ENCODE results near the gene TACC2.

TACC2 gene

GRCh38 chr10:122121059-122121458 lies 132.1 kb downstream of the TACC2 start:
- no peak for DNase-seq (ENCODE audit: low read depth in 2 of 2)

GRCh38 chr10:122122493-122122892 lies 133.5 kb downstream of the TACC2 start:
- DNase-seq (ENCODE audit: low read depth in 2 of 2), result no peak

DNA sequence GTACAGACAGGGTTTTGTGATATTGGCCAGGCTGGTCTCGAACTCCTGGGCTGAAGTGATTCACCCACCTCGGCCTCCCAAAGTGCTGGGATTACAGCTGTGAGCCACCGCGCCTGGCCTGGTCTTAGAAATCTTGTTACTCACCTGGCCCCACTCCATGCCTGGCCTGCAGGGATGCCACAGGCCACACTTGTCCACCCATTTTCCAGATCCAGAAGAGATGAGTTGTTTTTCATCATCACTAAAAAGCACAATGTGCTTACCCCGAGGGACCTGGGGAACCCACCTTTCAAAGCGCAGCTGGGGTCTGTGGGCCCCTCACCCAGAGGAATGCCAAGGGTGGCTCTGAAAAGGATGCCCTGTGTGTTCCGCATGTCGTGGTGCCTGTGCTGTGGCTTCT lies 134.2 kb downstream of the TACC2 start:
- no peak for DNase-seq (ENCODE audit: low read depth in 2 of 2)

GRCh38 chr10:122124342-122124741 lies 135.4 kb downstream of the TACC2 start:
- no peak for DNase-seq (ENCODE audit: low read depth in 2 of 2)

GRCh38 chr10:122124808-122125207 lies 135.8 kb downstream of the TACC2 start:
- DNase-seq (ENCODE audit: low read depth in 2 of 2), result no peak

DNA sequence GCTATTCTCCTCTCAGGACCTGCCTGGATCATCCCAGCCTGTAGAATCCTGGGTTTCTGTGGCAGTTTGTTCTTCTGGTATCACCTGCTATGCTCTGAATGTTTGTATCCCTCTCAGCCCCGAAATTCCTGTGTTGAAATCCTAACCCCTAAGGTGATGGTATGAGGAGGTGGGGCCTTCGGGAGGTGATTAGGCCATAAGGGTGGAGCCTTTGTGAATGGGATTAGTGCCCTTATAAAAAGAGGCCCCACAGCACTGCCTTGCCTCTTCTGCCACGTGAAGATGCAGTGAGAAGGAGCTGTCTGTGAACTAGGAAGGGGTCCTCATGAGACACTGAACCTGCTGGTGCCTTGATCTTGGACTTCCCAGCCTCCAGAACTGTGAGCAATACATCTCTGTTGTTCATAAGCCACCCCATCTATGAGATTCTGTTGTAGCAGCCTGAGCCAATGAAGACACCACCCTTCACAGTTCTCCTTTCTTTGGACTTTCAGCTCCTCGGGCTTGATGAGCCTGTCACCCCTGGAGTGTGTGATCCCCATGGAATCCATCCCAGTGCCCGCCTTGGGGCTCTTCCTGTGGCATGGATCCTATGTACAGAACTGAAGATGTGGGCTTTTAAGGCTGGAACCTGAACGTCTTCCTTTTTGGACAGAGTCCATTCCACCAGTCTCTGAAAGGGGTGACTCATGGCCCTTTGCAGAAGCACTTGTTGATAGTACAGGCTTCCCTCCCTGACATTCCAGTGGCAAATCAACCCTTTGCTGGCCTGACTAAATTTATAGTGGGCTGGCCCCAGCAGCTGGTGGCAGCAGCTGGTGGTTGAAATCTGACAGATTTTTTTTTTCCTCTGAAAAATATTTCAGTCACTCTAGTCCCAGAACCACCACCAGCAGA lies 138.0 kb downstream of the TACC2 start:
- DNase-seq (ENCODE audit: low read depth in 2 of 2), result no peak

GRCh38 chr10:122127943-122128342 lies 139.0 kb downstream of the TACC2 start:
- DNase-seq (ENCODE audit: low read depth in 2 of 2), result no peak

- DNase-seq (ENCODE audit: low read depth in 2 of 2), result no peak
Observed at GRCh38 chr10:122128357-122128756, 139.4 kb downstream of the TACC2 start.

DNA sequence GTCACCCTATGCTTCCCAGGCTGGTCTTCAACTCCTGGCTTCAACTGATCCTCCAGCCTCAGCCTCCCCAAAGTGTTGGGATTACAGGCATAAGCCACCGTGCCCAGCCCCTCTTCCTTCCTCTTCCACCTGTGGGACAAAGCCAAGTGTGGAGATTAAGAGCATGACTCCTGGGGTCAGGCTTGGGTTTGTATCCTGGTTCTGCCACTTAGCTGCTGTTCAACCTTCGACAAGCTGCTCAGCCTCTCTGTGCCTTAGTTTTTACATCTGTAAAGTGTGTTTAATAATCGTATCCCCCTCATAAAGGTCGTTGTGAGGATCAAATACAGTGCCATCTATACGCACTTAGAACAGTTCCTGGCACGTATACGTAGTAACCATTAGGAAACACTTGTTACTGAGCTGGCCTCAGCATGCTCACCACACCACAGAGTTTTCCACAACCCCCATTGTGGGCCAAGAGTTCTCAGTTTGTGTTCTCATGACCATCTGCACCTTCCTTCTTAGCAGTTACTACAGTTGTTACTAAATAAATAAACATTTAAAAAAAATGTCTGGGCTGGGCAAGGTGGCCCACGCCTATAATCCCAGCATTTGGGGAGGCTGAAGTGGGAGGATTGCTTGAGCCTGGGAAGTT lies 141.6 kb downstream of the TACC2 start:
- DNase-seq (ENCODE audit: low read depth in 2 of 2), result no peak

DNA sequence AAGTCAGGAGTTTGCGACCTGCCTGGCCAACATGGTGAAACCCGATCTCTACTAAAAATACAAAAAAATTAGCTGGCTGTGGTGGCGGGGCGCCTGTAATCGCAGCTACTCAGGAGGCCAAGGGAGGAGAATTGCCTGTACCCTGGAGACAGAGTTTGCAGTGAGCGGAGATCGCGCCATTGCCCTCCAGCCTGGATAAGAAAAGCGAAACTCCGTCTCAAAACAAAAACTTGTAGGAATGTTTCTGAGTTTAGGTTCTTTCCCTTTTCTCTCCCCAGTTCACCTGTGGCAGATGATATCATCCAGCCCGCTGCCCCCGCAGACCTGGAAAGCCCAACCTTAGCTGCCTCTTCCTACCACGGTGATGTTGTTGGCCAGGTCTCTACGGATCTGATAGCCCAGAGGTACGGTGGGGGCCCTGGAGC lies 143.4 kb downstream of the TACC2 start:
- no peak for DNase-seq (ENCODE audit: low read depth in 2 of 2)

- DNase-seq (ENCODE audit: low read depth in 2 of 2), result no peak
Observed at GRCh38 chr10:122132882-122133565, 144.1 kb downstream of the TACC2 start.

GRCh38 chr10:122135251-122136025 lies 146.5 kb downstream of the TACC2 start:
- no peak for DNase-seq (ENCODE audit: low read depth in 2 of 2)

DNA sequence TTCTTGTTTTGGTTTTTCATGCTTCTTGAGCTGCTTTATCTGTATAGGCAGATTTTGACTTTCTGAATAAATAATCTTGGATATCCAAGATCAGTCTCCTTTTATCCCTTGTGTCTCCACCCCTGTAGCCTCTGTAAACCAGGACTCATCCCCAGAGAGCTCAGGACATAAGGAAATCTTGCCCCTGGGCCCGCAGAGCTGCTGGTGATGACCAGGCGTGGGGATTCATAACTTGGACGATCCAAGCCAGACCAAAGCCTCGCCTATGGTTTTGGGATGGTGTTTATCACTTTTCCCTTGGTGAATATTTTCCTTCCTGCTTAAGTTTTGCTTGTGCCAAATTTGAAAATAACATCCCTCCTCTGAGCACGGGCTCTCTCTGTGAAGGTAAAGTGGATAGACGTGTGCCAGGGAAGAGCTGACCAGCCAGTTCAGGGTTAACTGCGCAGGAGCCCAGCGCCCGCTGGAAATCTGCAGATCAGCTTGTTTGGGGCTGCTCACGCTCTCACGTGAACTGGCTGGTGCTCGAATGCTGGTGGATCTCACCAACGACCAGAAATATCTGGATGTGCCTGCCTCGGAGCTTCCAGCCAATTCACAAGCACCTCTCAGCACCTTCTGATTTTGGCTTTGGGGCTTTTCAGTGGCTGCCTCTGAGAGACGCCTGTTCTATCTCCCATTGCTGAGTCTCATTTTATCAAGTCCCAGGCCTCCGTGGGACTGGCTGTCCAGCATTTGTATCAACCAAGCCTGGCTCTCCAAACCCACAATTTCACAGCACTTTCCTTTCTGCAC lies 150.1 kb downstream of the TACC2 start:
- no peak for DNase-seq (ENCODE audit: low read depth in 2 of 2)

- DNase-seq (ENCODE audit: low read depth in 2 of 2), result no peak
Observed at GRCh38 chr10:122139627-122140170, 150.7 kb downstream of the TACC2 start.

DNA sequence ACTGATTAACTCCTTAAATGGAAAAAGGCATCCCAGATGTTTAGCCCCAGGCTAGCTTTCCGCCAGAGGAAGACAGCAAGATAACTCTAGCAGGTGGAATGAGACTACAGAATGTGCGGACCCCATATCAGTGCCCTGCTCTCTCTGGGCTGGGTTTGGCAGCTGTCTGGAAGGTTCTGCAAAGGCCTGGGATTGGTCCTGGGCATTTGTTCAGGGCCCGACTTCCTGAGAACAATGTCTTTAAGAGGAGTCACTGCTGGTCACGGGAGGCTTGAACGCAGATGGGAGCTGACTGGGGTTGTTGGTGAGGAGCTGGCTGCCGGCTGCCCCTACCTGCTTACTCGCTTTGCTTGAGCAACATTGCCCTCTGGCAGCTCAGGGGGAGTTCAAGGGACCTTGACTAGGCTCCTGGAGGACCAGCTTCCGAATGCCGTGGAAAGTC lies 151.5 kb downstream of the TACC2 start:
- DNase-seq (ENCODE audit: low read depth in 2 of 2), result no peak

DNA sequence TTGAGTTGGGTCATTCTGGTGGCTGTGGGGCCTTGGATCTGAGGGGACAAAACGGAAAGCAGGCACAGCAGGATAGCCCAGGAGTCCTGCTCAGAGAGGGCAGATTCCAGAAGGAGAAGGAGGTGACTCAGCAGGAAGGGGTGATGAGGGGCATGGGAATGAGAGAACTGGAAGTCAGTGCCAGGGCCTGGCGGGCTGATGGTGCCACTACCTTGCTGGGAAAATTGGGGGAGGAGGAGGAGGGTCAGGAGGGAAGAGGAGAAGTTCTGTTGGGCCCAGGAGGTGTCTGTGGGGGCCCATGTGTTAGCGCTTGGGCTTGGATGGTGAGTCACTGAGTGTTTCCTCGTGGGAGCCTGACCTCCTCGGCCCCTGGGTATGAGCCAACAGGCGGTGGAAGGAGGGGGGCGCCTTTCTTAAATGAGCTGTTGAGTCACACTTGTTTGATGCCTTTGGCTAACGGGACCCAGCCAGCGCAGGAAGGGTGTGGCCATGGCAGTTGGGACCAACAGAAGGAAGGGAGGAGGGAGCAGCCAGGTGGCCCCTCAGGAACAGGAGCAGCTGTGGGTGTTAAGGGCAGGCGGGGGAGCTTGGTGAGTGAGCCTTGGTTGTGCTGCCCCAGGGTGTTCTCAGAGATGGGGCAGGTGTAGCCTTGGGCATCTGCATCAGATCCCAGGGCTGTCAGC lies 152.1 kb downstream of the TACC2 start:
- DNase-seq (ENCODE audit: low read depth in 2 of 2), result no peak

- DNase-seq (ENCODE audit: low read depth in 2 of 2), result no peak
Observed at GRCh38 chr10:122141821-122142640, 153.1 kb downstream of the TACC2 start.

- DNase-seq (ENCODE audit: low read depth in 2 of 2), result peak in 1 of 2 donors; percentile 3
Observed at GRCh38 chr10:122142641-122143237, 153.8 kb downstream of the TACC2 start.

All from stimulated activated CD8-positive, alpha-beta memory T cell treated with anti-CD3 and anti-CD28 coated beads, Interleukin-15, amount 100 ng/mL, for 48 hours (primary cell).